Prostate gland (tissue), 2 donors: Measurements from ENCODE around the gene SIX3.
A peak's percentile ranks its signal among the peaks of the same experiment; 100 is the strongest.

Experiments
- CTCF ChIP-seq, 4 experiments: fragments of 200-600 bp in 2 of 4; fragments of 450-650 bp in 2 of 4; sonication (generic) in 2 of 4; IDR thresholded peaks; 1 replicate in 3 of 4; 2 replicates in 1 of 4; pipeline ENCODE4 v1.5.1; 2016 to 2019; ENCODE audit warnings: antibody characterized with exemption in 4 of 4, mild to moderate bottlenecking in 2 of 4, moderate library complexity in 2 of 4
- POLR2AphosphoS5 ChIP-seq: sonication (generic); formaldehyde crosslinking; IDR thresholded peaks from one replicate; pipeline ENCODE4 v1.6.1; 2017; ENCODE audit warnings: antibody characterized with exemption

- peak; percentile 22 for TF ChIP-seq POLR2AphosphoS5
- TF ChIP-seq CTCF (IDR thresholded peaks at IDR 0.05) = peak; percentile 73 to 94 (median 83)
These were observed 40.2 kb downstream of the SIX3 start for GRCh38 chr2:44981714-44982108.
